PC-9 (cell line): ENCODE results near the gene CD4. TPM values are rescaled to one million over a fixed set of nuclear protein-coding genes. Genes with fewer than 3 reads are reported as not detected.

Experiments used
- BruUV-seq: library from RNA; stranded (reverse); fragments of 400-500 nt; replicated peaks from 2 replicates; lab custom pipeline; 2021; lab: Mats Ljungman, UMichigan
- CTCF ChIA-PET: fragments of 300-600 bp; sonication (Branson Sonifier 250); formaldehyde crosslinking; loops from one replicate; lab custom pipeline; 2022; ENCODE audit warnings: antibody characterized with exemption; lab: Charles Lee
- POLR2A ChIA-PET: fragments of 300-600 bp; sonication (Branson Sonifier 250); formaldehyde crosslinking; loops from one replicate; lab custom pipeline; 2022; ENCODE audit warnings: antibody characterized with exemption; ENCODE audit not compliant: unreplicated experiment; lab: Charles Lee
- DNase-seq, 2 experiments: peaks; one replicate each; pipeline versions ENCODE4 v3.0.0 to v3.0.0-alpha.2; 2015 to 2022; ENCODE audit warnings: mixed read lengths in 1 of 2
- H2AFZ ChIP-seq: fragments of 200-600 bp; sonication (generic); 2 replicates; pipeline ENCODE4 v1.8.1; 2017; ENCODE audit warnings: antibody characterized with exemption
- H3F3A ChIP-seq: fragments of 200-600 bp; sonication (generic); 2 replicates; pipeline ENCODE4 v1.8.1; 2017; ENCODE audit warnings: antibody characterized with exemption, mild to moderate bottlenecking, low read depth; ENCODE audit not compliant: insufficient read depth
- H3K27ac ChIP-seq: fragments of 200-600 bp; sonication (generic); 2 replicates; pipeline ENCODE4 v1.6.1; 2016; ENCODE audit warnings: mixed run types
- H3K27me3 ChIP-seq: fragments of 200-600 bp; sonication (generic); 2 replicates; pipeline ENCODE4 v1.6.1; 2016; ENCODE audit warnings: low read depth, mixed run types; ENCODE audit not compliant: insufficient read depth
- H3K36me3 ChIP-seq: fragments of 200-600 bp; sonication (generic); 2 replicates; pipeline ENCODE4 v1.6.1; 2016; ENCODE audit warnings: low read depth, mixed run types
- H3K4me1 ChIP-seq: fragments of 200-600 bp; sonication (generic); replicated peaks from 2 replicates; pipeline ENCODE4 v1.6.1; 2016; ENCODE audit warnings: mixed run types; ENCODE audit not compliant: insufficient read depth
- H3K4me2 ChIP-seq: fragments of 200-600 bp; sonication (generic); 2 replicates; pipeline ENCODE4 v1.6.1; 2017; ENCODE audit warnings: mixed run types
- H3K4me3 ChIP-seq: fragments of 200-600 bp; sonication (generic); 2 replicates; pipeline ENCODE4 v1.6.1; 2016; ENCODE audit warnings: mixed run types
- H3K79me2 ChIP-seq: fragments of 200-600 bp; sonication (generic); 2 replicates; pipeline ENCODE4 v1.6.1; 2017; ENCODE audit warnings: low read depth, mixed run types
- H3K9me2 ChIP-seq: fragments of 200-600 bp; sonication (generic); 2 replicates; pipeline ENCODE4 v1.8.1; 2017; ENCODE audit warnings: mild to moderate bottlenecking; ENCODE audit not compliant: insufficient read depth
- H3K9me3 ChIP-seq: fragments of 200-600 bp; sonication (generic); 2 replicates; pipeline ENCODE4 v1.8.1; 2016; ENCODE audit warnings: low read depth; ENCODE audit not compliant: insufficient read depth
- H4K20me1 ChIP-seq: fragments of 200-600 bp; sonication (generic); 2 replicates; pipeline ENCODE4 v1.8.1; 2017; ENCODE audit not compliant: insufficient read depth
- CTCF ChIP-seq: fragments of 200-600 bp; sonication (generic); conservative IDR thresholded peaks from 2 replicates; pipeline ENCODE4 v1.6.1; 2017; ENCODE audit warnings: mixed run types, antibody characterized with exemption, mild to moderate bottlenecking, moderate library complexity
- EZH2 ChIP-seq: fragments of 200-600 bp; sonication (generic); IDR thresholded peaks from 2 replicates; pipeline ENCODE4 v1.8.0; 2017; ENCODE audit warnings: antibody characterized with exemption, low read depth
- intact Hi-C: fragments of 100-400 bp; cut with micrococcal nuclease; formaldehyde crosslinking; loops from one replicate; pipeline ENCODE4 v1.10.0; 2022; ENCODE audit not compliant: unreplicated experiment
- total RNA-seq: library from RNA; stranded (reverse); gene quantifications from 2 replicates; pipeline ENCODE4 v1.2.3, GENCODE V29; 2021

CD4 gene
- total RNA-seq, 1 experiment from 2014 or later: 1.0 TPM

- no peaks in the 10 kb centered on the region; the same call in 1 of the 2 replicates for H4K20me1 ChIP-seq
- BruUV-seq: TSS peak; percentile 74
- POLR2A ChIA-PET: interaction anchor here (0.5 to 2.8 kb wide), 19 partner anchors 11 to 1017 kb away, joined by 3 to 63 read pairs (median 5); partner anchors contain the start of genes C12orf57, COPS7A, GAPDH and PTMS
Measured at GRCh38 chr12:6752921-6753771, 36.2 kb upstream of the CD4 start, which contains the start of gene MLF2. Gene MLF2 (minus strand): TSS chr12:6753141. CDS start chr12:6752334, 807 bp downstream.

DNA sequence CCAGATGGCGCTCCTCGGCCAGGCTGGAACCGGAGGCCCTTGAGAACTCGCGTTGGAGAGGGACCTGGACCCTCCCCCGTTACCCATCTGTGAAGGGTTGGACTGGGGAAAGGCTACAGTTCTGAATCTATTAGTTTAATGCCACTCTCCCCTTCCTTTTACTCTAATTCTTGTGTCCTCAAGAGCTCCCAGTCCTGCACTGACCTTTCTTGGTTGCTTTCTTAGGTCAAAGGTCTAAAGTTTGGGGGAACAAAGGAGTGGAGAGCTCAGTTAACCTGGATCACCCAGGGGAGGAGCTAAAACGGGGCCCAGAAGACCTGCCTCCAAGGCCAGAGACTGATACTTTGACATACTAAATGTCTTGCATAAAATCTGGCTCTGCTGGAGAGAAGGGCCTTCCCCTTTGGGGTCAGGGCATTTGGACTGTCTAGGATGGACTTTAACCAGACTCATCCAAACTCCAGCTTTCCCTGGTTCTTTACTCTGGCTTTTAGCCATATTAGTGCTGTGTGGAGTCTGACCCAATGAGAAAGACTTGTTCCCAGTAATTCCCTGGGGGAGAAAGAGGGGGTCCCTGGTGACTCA, 35.5 kb upstream of the CD4 start:
- no peak overlapping the region for H2AFZ ChIP-seq
- H3K9me3 ChIP-seq: no peaks in the 10 kb centered on the region
- peaks cover 26% of the 10 kb centered on the region for H3K79me2 ChIP-seq
- peak; percentile 98; the same call in 1 of the 2 replicates for TF ChIP-seq CTCF
- TF ChIP-seq EZH2: no peak
- H3K27ac ChIP-seq: no peak overlapping the region
- ChIA-PET CTCF (interaction anchor here (0.6 to 3.6 kb wide), 11 partner anchors 9 to 326 kb away, joined by 3 to 83 read pairs (median 10); partner anchors contain the start of genes COPS7A, P3H3, PTMS and USP5), POLR2A (interaction anchor here (0.7 to 2.8 kb wide), 4 partner anchors 12 to 190 kb away, joined by 4 to 59 read pairs (median 6); partner anchors contain the start of genes C12orf57, PTMS and RNU7-1)
- H3K36me3 ChIP-seq: peaks cover 17% of the 10 kb centered on the region
- H3K27me3 ChIP-seq: no peaks in the 10 kb centered on the region
- H3K4me1 ChIP-seq: peaks cover 16% of the 10 kb centered on the region
- intact Hi-C loops: loop anchor here (1.0 to 5.0 kb wide), 11 partner anchors 10 to 211 kb away; partner anchors contain the start of genes C12orf57, COPS7A, RNU7-1 and USP5
- H3F3A ChIP-seq: peaks cover 14% of the 10 kb centered on the region; the same call in 1 of the 2 replicates
- BruUV-seq: no TSS peak
- H3K9me2 ChIP-seq: no peaks in the 10 kb centered on the region
- H3K4me3 ChIP-seq: no peak overlapping the region; the same call in 1 of the 2 replicates
- peak overlapping the region; percentile 80 for H3K4me2 ChIP-seq
- no peaks in the 10 kb centered on the region; the same call in 1 of the 2 replicates for H4K20me1 ChIP-seq
- DNase-seq: no peak

More at GRCh38 chr12:6752921-6753771, 36.2 kb upstream of the CD4 start, which contains the start of gene MLF2:
- TF ChIP-seq EZH2 (no peak), CTCF (no peak; the same call in 1 of the 2 replicates)
- Histone ChIP-seq H3K36me3 (peaks cover 17% of the 10 kb centered on the region), H3K79me2 (peaks cover 26% of the 10 kb centered on the region), H3K4me3 (peak within 1 kb of the TSS; percentile 77), H3K27ac (peak within 1 kb of the TSS; percentile 83), H3F3A (peaks cover 14% of the 10 kb centered on the region; the same call in 1 of the 2 replicates), H2AFZ (peak within 1 kb of the TSS; percentile 89), H3K9me2 (no peaks in the 10 kb centered on the region), H3K9me3 (no peaks in the 10 kb centered on the region), H3K4me1 (peaks cover 16% of the 10 kb centered on the region), H3K4me2 (peak within 1 kb of the TSS; percentile 80), H3K27me3 (no peaks in the 10 kb centered on the region)
- CTCF ChIA-PET: interaction anchor here (0.6 to 3.6 kb wide), 20 partner anchors 10 to 195 kb away, joined by 3 to 83 read pairs (median 5); partner anchors contain the start of genes CD4, COPS7A, LAG3 and P3H3
- intact Hi-C loops: loop anchor here (1.0 to 5.0 kb wide), 11 partner anchors 11 to 212 kb away; partner anchors contain the start of genes C12orf57, COPS7A, RNU7-1 and USP5
- peak; percentile 95 to 100 for DNase-seq
